Smooth muscle cell (in vitro differentiated cells): ENCODE results near the gene HAUS1. TPM values are rescaled to one million over a fixed set of nuclear protein-coding genes. Genes with fewer than 3 reads are reported as not detected.

Source experiments
- DNase-seq: peaks from one replicate; lab custom pipeline; 2025; ENCODE audit not compliant: unreplicated experiment; lab: John Stamatoyannopoulos, UW
- H2AFZ ChIP-seq: fragments of 200-600 bp; sonication (generic); 2 replicates; pipeline ENCODE4 v1.6.0; 2016; ENCODE audit warnings: antibody characterized with exemption, low read depth, mild to moderate bottlenecking
- H3F3A ChIP-seq: fragments of 200-600 bp; sonication (generic); 2 replicates; pipeline ENCODE4 v1.6.0; 2017; ENCODE audit warnings: antibody characterized with exemption, low read depth
- H3K27ac ChIP-seq: fragments of 200-600 bp; sonication (generic); 2 replicates; pipeline ENCODE4 v1.5.1; 2016; ENCODE audit warnings: low read depth, mild to moderate bottlenecking
- H3K27me3 ChIP-seq: fragments of 200-600 bp; sonication (generic); 2 replicates; pipeline ENCODE4 v1.6.1; 2016; ENCODE audit warnings: low read depth, mild to moderate bottlenecking
- H3K36me3 ChIP-seq: fragments of 200-600 bp; sonication (generic); 2 replicates; pipeline ENCODE4 v1.5.1; 2016; ENCODE audit warnings: low read depth
- H3K4me1 ChIP-seq: fragments of 200-600 bp; sonication (generic); 2 replicates; pipeline ENCODE4 v1.5.1; 2016; ENCODE audit warnings: low read depth
- H3K4me2 ChIP-seq: fragments of 200-600 bp; sonication (generic); 2 replicates; pipeline ENCODE4 v1.6.0; 2016; ENCODE audit warnings: mild to moderate bottlenecking
- H3K4me3 ChIP-seq: fragments of 200-600 bp; sonication (generic); 2 replicates; pipeline ENCODE4 v1.5.1; 2016; ENCODE audit warnings: mild to moderate bottlenecking
- H3K79me2 ChIP-seq: fragments of 200-600 bp; sonication (generic); 2 replicates; pipeline ENCODE4 v1.6.0; 2016; ENCODE audit warnings: low read depth, mild to moderate bottlenecking
- H3K9ac ChIP-seq: fragments of 200-600 bp; sonication (generic); 2 replicates; pipeline ENCODE4 v1.6.0; 2016; ENCODE audit warnings: low read depth
- H3K9me3 ChIP-seq: fragments of 200-600 bp; sonication (generic); replicated peaks from 2 replicates; pipeline ENCODE4 v1.5.1; 2016; ENCODE audit warnings: low read depth
- H4K20me1 ChIP-seq: fragments of 200-600 bp; sonication (generic); 2 replicates; pipeline ENCODE4 v1.6.0; 2016; ENCODE audit warnings: low read depth
- CTCF ChIP-seq: fragments of 200-600 bp; sonication (generic); IDR thresholded peaks from 2 replicates; pipeline ENCODE4 v1.5.1; 2017; ENCODE audit warnings: borderline replicate concordance, mild to moderate bottlenecking, antibody characterized with exemption; ENCODE audit not compliant: insufficient read depth, poor library complexity, severe bottlenecking
- WGBS: methylation state at CpG from one replicate; pipeline ENCODE4 v1.1.7; 2016; ENCODE audit warnings: low lambda C conversion rate; 5-methylcytosine and 5-hydroxymethylcytosine counted together
- polyA plus RNA-seq: library from polyadenylated mRNA; unstranded; fragments of >200 nt; fragmentation: Nextera tagmentation; extraction: Ambion mirVana; gene quantifications from 2 replicates; pipeline ENCODE4 v1.2.1, GENCODE V29; 2016
- total RNA-seq: library from RNA; depleted of rRNA; stranded (reverse); fragments of >200 nt; gene quantifications from 2 replicates; pipeline ENCODE4 v1.2.3, GENCODE V29; 2014

Gene HAUS1
- 34.7 and 44.2 TPM in 2 replicates for total RNA-seq
- polyA plus RNA-seq: 29.5 and 50.6 TPM in 2 replicates

GRCh38 chr18:46104128-46104911 lies at the start of gene HAUS1:
Gene HAUS1, plus strand, starts transcription at chr18:46104385. Its CDS starts 27 bp downstream, at chr18:46104412.
- Histone ChIP-seq H3F3A (no peaks in the 10 kb centered on the region), H2AFZ (peak within 1 kb of the TSS; percentile 96)

GRCh38 chr18:46054956-46055837 lies 49.0 kb upstream of the HAUS1 start:
- H3K4me1 ChIP-seq: no peaks in the 10 kb centered on the region
- DNase-seq: no peak
- H3F3A ChIP-seq: no peaks in the 10 kb centered on the region
- H3K27me3 ChIP-seq: no peaks in the 10 kb centered on the region
- no peak overlapping the region for H3K27ac ChIP-seq
- peaks cover 7% of the 10 kb centered on the region for H4K20me1 ChIP-seq
- no peak overlapping the region for H3K4me3 ChIP-seq
- peaks cover 7% of the 10 kb centered on the region for H3K79me2 ChIP-seq
- no peak overlapping the region for H3K9ac ChIP-seq
- no peaks in the 10 kb centered on the region for H3K9me3 ChIP-seq
- H2AFZ ChIP-seq: no peak overlapping the region
- no peak overlapping the region for H3K4me2 ChIP-seq
- H3K36me3 ChIP-seq: no peaks in the 10 kb centered on the region
- no peak for TF ChIP-seq CTCF
- 87% methylated on average over 6 of the region's 6 CpGs for whole genome bisulfite sequencing

More at GRCh38 chr18:46104128-46104911, at the start of gene HAUS1:
- no peaks in the 10 kb centered on the region for H3K27me3 ChIP-seq
- peak within 1 kb of the TSS; percentile 32 for H3K27ac ChIP-seq
- H3K4me3 ChIP-seq: peak within 1 kb of the TSS; percentile 77
- H3K9ac ChIP-seq: peak within 1 kb of the TSS; percentile 37
- H3K4me1 ChIP-seq: peaks cover 4% of the 10 kb centered on the region
- peak within 1 kb of the TSS; percentile 91 for H3K4me2 ChIP-seq
- no peaks in the 10 kb centered on the region for H4K20me1 ChIP-seq
- TF ChIP-seq CTCF: no peak
- no peaks in the 10 kb centered on the region for H3K9me3 ChIP-seq
- peak; percentile 41 for DNase-seq
- peaks cover 14% of the 10 kb centered on the region for H3K79me2 ChIP-seq
- H3K36me3 ChIP-seq: no peaks in the 10 kb centered on the region
- WGBS: under 1% methylated on average over 53 of the region's 57 CpGs

GRCh38 chr18:46055838-46056230 lies 48.4 kb upstream of the HAUS1 start:
- Histone ChIP-seq H3K4me3 (no peak overlapping the region), H3K9ac (no peak overlapping the region), H2AFZ (no peak overlapping the region), H3K27ac (no peak overlapping the region), H3K27me3 (no peaks in the 10 kb centered on the region), H3K36me3 (no peaks in the 10 kb centered on the region), H3K79me2 (peaks cover 3% of the 10 kb centered on the region), H3K4me2 (no peak overlapping the region), H3K9me3 (no peaks in the 10 kb centered on the region), H3K4me1 (no peaks in the 10 kb centered on the region), H4K20me1 (peaks cover 7% of the 10 kb centered on the region), H3F3A (no peaks in the 10 kb centered on the region)
- WGBS: 93% methylated on average over 4 of the region's 4 CpGs
- DNase-seq: no peak
- no peak for TF ChIP-seq CTCF
